Measurements from ENCODE around the gene CTNNA3.

DNA sequence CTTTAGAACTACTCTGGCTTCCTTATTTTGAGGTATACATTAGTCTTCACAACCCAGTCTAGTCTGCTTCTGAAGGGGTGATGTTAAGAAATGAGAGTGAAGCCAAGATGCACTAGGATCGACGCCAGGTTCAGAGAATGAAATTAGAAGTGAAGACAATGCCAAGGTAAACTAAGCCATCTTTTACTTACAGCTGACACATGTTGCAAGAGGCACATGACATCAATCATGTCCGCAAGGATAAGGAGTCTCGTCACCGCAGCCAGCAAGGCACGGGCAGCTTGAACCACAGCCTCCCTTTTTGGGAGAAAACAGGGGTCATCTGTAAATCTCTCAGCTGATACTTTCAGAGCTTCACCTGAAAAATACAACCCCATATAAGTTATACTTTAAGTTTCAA, 156.7 kb downstream of the CTNNA3 start:
- no peak for TF ChIP-seq ZNF274 (IDR thresholded peaks at IDR 0.05; ENCODE audit: low read length)
- TF ChIP-seq ZNF274 (tag by site-specific recombination; IDR thresholded peaks at IDR 0.05; ENCODE audit: borderline replicate concordance): no peak
- TF ChIP-seq, protein P1, sequence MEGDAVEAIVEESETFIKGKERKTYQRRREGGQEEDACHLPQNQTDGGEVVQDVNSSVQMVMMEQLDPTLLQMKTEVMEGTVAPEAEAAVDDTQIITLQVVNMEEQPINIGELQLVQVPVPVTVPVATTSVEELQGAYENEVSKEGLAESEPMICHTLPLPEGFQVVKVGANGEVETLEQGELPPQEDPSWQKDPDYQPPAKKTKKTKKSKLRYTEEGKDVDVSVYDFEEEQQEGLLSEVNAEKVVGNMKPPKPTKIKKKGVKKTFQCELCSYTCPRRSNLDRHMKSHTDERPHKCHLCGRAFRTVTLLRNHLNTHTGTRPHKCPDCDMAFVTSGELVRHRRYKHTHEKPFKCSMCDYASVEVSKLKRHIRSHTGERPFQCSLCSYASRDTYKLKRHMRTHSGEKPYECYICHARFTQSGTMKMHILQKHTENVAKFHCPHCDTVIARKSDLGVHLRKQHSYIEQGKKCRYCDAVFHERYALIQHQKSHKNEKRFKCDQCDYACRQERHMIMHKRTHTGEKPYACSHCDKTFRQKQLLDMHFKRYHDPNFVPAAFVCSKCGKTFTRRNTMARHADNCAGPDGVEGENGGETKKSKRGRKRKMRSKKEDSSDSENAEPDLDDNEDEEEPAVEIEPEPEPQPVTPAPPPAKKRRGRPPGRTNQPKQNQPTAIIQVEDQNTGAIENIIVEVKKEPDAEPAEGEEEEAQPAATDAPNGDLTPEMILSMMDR (tag by site-specific recombination; IDR thresholded peaks at IDR 0.05): no peak
- TF ChIP-seq, protein P2, sequence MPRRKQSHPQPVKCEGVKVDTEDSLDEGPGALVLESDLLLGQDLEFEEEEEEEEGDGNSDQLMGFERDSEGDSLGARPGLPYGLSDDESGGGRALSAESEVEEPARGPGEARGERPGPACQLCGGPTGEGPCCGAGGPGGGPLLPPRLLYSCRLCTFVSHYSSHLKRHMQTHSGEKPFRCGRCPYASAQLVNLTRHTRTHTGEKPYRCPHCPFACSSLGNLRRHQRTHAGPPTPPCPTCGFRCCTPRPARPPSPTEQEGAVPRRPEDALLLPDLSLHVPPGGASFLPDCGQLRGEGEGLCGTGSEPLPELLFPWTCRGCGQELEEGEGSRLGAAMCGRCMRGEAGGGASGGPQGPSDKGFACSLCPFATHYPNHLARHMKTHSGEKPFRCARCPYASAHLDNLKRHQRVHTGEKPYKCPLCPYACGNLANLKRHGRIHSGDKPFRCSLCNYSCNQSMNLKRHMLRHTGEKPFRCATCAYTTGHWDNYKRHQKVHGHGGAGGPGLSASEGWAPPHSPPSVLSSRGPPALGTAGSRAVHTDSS (tag by site-specific recombination; IDR thresholded peaks at IDR 0.05): no peak
- no peak for TF ChIP-seq SCRT1 (tag by site-specific recombination; IDR thresholded peaks at IDR 0.05; ENCODE audit: borderline replicate concordance)
